Fibroblast of lung (primary cell): ENCODE data around the gene ATPAF2. TPM values are rescaled to one million over a fixed set of nuclear protein-coding genes. Genes with fewer than 3 reads are reported as not detected.
A peak's percentile ranks its signal among the peaks of the same experiment; 100 is the strongest.

Experiments
- DNase-seq, 2 donors: peaks; one replicate each; pipeline versions ENCODE4 v3.0.0 to v3.0.0-alpha.2; 2010; ENCODE audit warnings: low read depth in 2 of 2
- H2AFZ ChIP-seq: 2 replicates; pipeline ENCODE4 v1.5.1; 2012; ENCODE audit warnings: low read length, control low read depth, inconsistent platforms
- H3K27ac ChIP-seq: 2 replicates; pipeline ENCODE4 v1.5.1; 2011; ENCODE audit warnings: low read length, control low read depth; ENCODE audit not compliant: insufficient read depth
- H3K27me3 ChIP-seq: 2 replicates; pipeline ENCODE4 v1.5.1; 2011; ENCODE audit warnings: mild to moderate bottlenecking, low read length; ENCODE audit not compliant: control insufficient read depth, insufficient read depth
- H3K36me3 ChIP-seq: 2 replicates; pipeline ENCODE4 v1.5.1; 2011; ENCODE audit warnings: low read length; ENCODE audit not compliant: control insufficient read depth, insufficient read depth
- H3K4me1 ChIP-seq: 2 replicates; pipeline ENCODE4 v1.5.1; 2011; ENCODE audit warnings: low read length; ENCODE audit not compliant: control insufficient read depth, insufficient read depth; ENCODE audit errors: extremely low read depth
- H3K4me2 ChIP-seq: 2 replicates; pipeline ENCODE4 v1.5.1; 2011; ENCODE audit warnings: low read length, control low read depth; ENCODE audit not compliant: insufficient read depth; ENCODE audit errors: extremely low read depth
- H3K4me3 ChIP-seq, 4 experiments: fragments of 200-600 bp in 1 of 4; sonication (generic) in 1 of 4; replicated peaks in 1 of 4; 2 replicates each; pipeline ENCODE4 v1.5.1; 2011 to 2016; ENCODE audit warnings: low read length in 4 of 4, low read depth in 3 of 4, mild to moderate bottlenecking in 3 of 4, control low read depth in 2 of 4, inconsistent platforms in 1 of 4, mixed read lengths in 1 of 4; ENCODE audit not compliant: insufficient read depth in 1 of 4; ENCODE audit errors: control extremely low read depth in 1 of 4
- H3K79me2 ChIP-seq: 2 replicates; pipeline ENCODE4 v1.5.1; 2012; ENCODE audit warnings: mild to moderate bottlenecking, low read length, inconsistent platforms; ENCODE audit not compliant: control insufficient read depth, insufficient read depth
- H3K9ac ChIP-seq: 2 replicates; pipeline ENCODE4 v1.5.1; 2011; ENCODE audit warnings: mild to moderate bottlenecking, low read length, control low read depth; ENCODE audit not compliant: insufficient read depth
- H3K9me3 ChIP-seq: 2 replicates; pipeline ENCODE4 v1.5.1; 2012; ENCODE audit warnings: low read depth, low read length; ENCODE audit not compliant: control insufficient read depth, insufficient read depth
- H4K20me1 ChIP-seq: 2 replicates; pipeline ENCODE4 v1.5.1; 2011; ENCODE audit warnings: low read length; ENCODE audit not compliant: control insufficient read depth, insufficient read depth; ENCODE audit errors: extremely low read depth
- CTCF ChIP-seq, 2 donors: IDR thresholded peaks in 1 of 2; conservative IDR thresholded peaks in 1 of 2; 1 replicate in 1 of 2; 2 replicates in 1 of 2; pipeline ENCODE4 v1.5.1; 2011 to 2012; ENCODE audit warnings: low read length in 2 of 2, control low read depth in 1 of 2, inconsistent platforms in 1 of 2, low read depth in 1 of 2, mild to moderate bottlenecking in 1 of 2
- EZH2 ChIP-seq: IDR thresholded peaks from 2 replicates; pipeline ENCODE4 v1.5.1; 2012; ENCODE audit warnings: low read length, control low read depth, mild to moderate bottlenecking; ENCODE audit errors: missing control alignments
- polyA plus RNA-seq, 2 donors: library from polyadenylated mRNA; depleted of rRNA in 1 of 2; stranded (reverse) in 1 of 2; unstranded in 1 of 2; fragments of >200 nt; gene quantifications; 2 replicates each; pipeline ENCODE4 v1.2.1, GENCODE V29; 2011 to 2012; ENCODE audit warnings: missing spikeins in 1 of 2
- total RNA-seq: library from RNA; depleted of rRNA; stranded (reverse); fragments of >200 nt; gene quantifications from 2 replicates; pipeline ENCODE4 v1.2.1, GENCODE V29; 2014

ATPAF2 gene
- total and polyA plus RNA-seq, 2 donors (not counting 1 experiment from before 2014, with no cell fraction given), result 11.6 to 12.6 TPM

- no peak overlapping the region for H2AFZ ChIP-seq
- no peak for TF ChIP-seq EZH2
- no peak for TF ChIP-seq CTCF (conservative IDR thresholded peaks at IDR 0.05 in 1 of 2, IDR thresholded peaks at IDR 0.05 in 1 of 2; ENCODE audit: low read depth in 1 of 2, low read length in 2 of 2)
- no peak overlapping the region for H3K9ac ChIP-seq
- no peak overlapping the region for H3K4me3 ChIP-seq
- H4K20me1 ChIP-seq, result no peaks in the 10 kb centered on the region
- peaks cover 5% of the 10 kb centered on the region for H3K27me3 ChIP-seq
- H3K4me2 ChIP-seq, result no peak overlapping the region
- DNase-seq, result no peak
- H3K9me3 ChIP-seq, result no peaks in the 10 kb centered on the region
- H3K79me2 ChIP-seq, result no peaks in the 10 kb centered on the region
- no peak overlapping the region for H3K27ac ChIP-seq
- no peaks in the 10 kb centered on the region for H3K4me1 ChIP-seq
- no peaks in the 10 kb centered on the region for H3K36me3 ChIP-seq
These were observed 40.6 kb upstream of the ATPAF2 start for GRCh38 chr17:18079543-18079942.

- Histone ChIP-seq H3K4me2 (no peak overlapping the region), H3K27ac (no peak overlapping the region), H3K9me3 (no peaks in the 10 kb centered on the region), H3K36me3 (no peaks in the 10 kb centered on the region), H3K9ac (no peak overlapping the region), H3K79me2 (no peaks in the 10 kb centered on the region), H4K20me1 (no peaks in the 10 kb centered on the region), H2AFZ (no peak overlapping the region), H3K4me1 (no peaks in the 10 kb centered on the region), H3K27me3 (peaks cover 5% of the 10 kb centered on the region), H3K4me3 (no peak overlapping the region)
- DNase-seq, result peak; percentile 2 to 19
- TF ChIP-seq EZH2 (no peak), CTCF (conservative IDR thresholded peaks at IDR 0.05 in 1 of 2, IDR thresholded peaks at IDR 0.05 in 1 of 2; ENCODE audit: low read depth in 1 of 2, low read length in 2 of 2) (no peak)
These were observed 38.0 kb upstream of the ATPAF2 start for GRCh38 chr17:18076936-18077335.

GRCh38 chr17:18074566-18075272, 35.8 kb upstream of the ATPAF2 start:
- Histone ChIP-seq H3K27ac (no peak overlapping the region), H3K4me3 (no peak overlapping the region), H3K9me3 (no peaks in the 10 kb centered on the region), H3K4me1 (peaks cover 4% of the 10 kb centered on the region), H3K9ac (no peak overlapping the region), H4K20me1 (no peaks in the 10 kb centered on the region), H3K4me2 (no peak overlapping the region), H2AFZ (no peak overlapping the region), H3K36me3 (no peaks in the 10 kb centered on the region), H3K27me3 (peaks cover 5% of the 10 kb centered on the region), H3K79me2 (no peaks in the 10 kb centered on the region)
- TF ChIP-seq CTCF (conservative IDR thresholded peaks at IDR 0.05 in 1 of 2, IDR thresholded peaks at IDR 0.05 in 1 of 2; ENCODE audit: low read depth in 1 of 2, low read length in 2 of 2), result no peak
- TF ChIP-seq EZH2, result no peak
- DNase-seq, result no peak
